Activated naive CD4-positive, alpha-beta T cell treated with anti-CD3 and anti-CD28 coated beads, Interleukin-2, amount 50 U/mL, for 16 hours (primary cell): Measurements from ENCODE around the gene PTPN18.
"Not testable (repeated sequence)": the region's sequence is repeated elsewhere in the genome, so short reads cannot be mapped to it uniquely, and the experiment has no call there.

ENCODE experiments used
- DNase-seq: peaks from one replicate; pipeline ENCODE4 v3.0.0-alpha.2; 2020

The PTPN18 gene

GRCh38 chr2:130385709-130386108 lies 29.9 kb downstream of the PTPN18 start:
- DNase-seq, result no peak

GRCh38 chr2:130387071-130387400 lies 31.2 kb downstream of the PTPN18 start:
- no peak for DNase-seq

DNA sequence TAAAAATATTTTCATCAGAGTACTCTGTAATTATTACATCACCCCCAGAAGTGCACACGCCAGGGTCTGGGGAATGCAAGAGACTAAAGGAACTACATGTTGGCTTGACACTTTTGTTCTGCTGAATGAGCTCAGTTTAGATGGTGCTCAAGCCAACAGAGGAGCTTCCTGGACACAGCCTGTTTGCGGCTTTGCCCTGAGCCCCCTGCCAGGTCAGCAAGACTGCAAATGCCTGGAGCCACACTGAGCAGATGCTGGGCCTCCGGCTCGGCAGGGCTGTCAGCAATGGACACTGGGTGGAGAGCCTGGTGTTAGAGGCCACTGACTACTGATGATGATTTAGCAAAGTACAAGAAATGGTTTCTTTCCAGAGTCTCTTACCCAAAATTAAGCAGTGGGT lies 31.9 kb downstream of the PTPN18 start:
- no peak for DNase-seq

DNA sequence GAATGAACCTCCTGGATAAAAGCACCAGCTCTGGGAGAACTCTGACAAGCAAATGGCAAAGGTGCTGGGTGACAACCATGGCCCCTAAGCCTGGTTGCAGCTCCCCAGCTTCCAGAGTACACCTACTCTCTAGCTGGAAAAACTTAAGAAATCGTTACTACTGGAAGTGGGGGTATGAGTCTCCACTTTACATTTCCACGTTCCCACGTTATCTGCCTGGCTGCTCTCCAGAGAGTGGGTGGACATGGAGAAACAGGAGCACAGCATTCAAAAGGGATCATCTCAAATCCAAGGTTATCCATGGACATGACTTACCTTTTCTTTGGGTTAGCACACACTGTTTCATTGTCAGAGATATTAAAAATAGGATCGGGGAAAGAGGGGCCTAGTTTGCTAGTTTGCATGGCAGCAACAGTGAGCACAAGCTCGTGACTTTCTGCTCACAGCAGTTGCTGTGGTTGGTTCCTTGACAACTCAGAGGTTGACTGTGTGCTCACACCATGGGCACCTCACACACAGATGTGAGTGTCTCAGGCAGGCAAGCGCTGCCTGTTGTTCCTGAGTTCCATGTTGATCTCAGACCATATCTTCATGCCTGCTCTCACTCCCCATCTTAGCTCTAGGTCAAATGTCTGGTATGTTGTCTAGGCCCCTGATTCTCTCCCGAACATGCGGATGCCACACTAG lies 32.5 kb downstream of the PTPN18 start:
- DNase-seq, result no peak

DNA sequence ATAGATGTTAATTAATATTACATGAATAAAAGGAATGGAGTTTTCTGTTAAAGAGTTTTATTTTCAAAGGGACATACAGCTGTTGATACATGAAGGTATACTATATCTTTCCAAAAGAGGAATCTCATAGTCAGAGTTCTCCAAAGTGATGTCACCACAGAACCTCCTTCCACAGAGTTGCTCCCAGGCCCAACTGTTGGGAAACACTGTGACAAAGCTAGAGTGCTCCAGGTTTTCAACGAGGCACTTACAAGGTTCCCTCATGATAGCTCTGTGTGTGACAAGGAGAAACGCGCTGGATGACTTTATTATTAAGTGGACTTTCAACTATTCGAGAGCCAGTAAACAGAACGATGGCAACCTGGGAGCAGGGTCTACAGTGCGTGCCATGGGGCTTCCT lies 33.5 kb downstream of the PTPN18 start:
- DNase-seq, result no peak

DNA sequence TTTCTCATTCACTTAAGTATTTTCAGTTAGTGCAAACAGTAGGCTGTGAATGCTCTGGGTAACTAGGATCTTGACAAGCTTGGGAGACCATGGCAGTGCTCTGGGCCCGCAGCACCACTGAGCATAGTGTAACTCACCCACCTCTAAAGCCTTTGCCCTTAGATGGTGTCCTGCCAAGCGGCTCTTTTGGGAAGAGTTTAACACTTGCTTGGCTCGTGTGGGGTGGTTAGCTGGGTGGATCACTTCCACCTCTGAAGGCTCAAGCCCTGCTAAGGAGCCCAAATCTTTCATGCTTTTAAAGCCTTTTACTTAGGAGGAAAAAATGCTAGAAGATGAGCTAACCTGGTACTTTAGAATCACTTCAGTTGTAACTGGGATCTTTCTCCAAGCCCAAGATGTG lies 33.9 kb downstream of the PTPN18 start:
- DNase-seq, result no peak

GRCh38 chr2:130390460-130391057 lies 34.7 kb downstream of the PTPN18 start:
- DNase-seq, result no peak

GRCh38 chr2:130391058-130391871 lies 35.4 kb downstream of the PTPN18 start:
- DNase-seq, result peak; percentile 78

DNA sequence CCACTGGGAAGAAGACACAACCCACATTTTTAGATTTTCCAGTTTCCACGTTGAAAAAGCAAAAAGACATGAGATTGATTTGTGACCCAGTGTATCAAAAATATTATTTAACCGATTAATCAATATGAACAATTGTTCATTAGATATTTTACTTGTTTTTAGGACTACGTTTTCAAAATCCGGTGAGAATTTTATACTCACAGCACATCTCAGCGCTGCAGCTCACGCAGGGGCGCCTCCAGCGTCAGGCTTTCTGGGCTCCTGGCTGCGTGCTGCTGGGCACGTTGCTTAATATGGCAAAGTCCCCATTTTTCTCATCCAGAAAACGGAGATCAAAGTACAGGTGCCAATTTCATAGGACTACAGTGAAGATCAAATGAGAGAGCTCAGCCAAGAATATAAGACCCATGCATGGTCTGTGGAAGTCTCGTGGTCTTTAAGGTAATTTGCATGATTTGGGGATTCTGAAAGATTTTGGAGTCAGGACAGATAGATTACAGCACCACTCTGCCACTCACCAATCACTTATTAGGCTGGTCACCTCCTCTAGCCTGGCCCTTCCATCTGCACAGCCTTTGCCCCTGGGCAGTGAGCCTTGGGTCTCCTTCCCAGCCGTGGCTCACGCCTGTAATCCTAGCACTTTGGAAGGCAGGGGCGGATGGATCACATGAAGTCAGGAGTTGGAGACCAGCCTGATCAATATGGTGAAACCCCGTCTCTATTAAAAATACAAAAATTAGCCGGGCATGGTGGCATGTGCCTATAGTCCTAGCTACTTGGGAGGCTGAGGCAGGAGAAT lies 36.2 kb downstream of the PTPN18 start:
- DNase-seq, result no peak

GRCh38 chr2:130393318-130393910 lies 37.6 kb downstream of the PTPN18 start:
- no peak for DNase-seq

DNA sequence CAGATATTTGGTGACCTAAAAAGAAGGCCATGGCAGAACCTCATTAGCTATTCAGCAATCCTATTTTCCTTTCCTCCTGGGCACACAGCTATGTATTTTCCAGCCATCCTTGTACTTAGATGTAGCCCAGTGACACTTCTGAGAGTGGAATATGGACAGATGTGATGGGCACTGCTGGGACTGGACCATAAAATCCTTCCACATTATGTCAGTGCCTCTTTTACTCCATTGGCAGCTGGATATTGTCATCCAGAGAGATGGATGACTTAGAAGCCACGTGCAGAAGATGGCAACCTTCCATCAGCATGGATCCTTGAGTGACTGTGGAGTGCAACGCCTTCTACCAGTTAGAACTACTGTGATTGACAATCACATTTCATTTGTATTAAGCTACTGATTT lies 50.4 kb downstream of the PTPN18 start:
- DNase-seq, result not testable (repeated sequence)

DNA sequence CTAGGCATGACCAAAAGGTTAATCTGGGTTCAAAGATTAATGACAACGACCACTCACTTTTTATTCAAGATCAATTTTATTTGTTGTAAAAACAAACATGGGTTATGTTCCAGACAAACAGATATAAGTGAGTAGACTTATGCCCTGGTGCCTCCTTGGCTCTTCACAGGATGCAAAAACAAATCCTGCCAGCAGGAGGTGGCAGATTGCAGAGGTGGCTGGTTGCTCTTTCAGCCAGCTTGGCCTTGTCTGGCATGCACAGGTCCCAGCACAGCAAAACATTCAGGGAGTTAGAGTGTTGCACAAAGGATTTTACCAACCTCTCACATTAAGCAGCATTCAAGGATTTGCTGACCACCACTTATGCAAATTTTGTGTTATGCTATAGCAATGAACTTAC lies 60.8 kb downstream of the PTPN18 start:
- not testable (repeated sequence) for DNase-seq

GRCh38 chr2:130418845-130419244 lies 63.0 kb downstream of the PTPN18 start:
- not testable (repeated sequence) for DNase-seq
